Kidney tubule cell (primary cell): Measurements from ENCODE around the gene DRGX.

Experiments used
- DNase-seq: peaks from one replicate; pipeline ENCODE4 v3.0.0-alpha.2; 2018; ENCODE audit warnings: low spot score

DRGX gene

GRCh38 chr10:49318755-49319154 is 77.1 kb downstream of the DRGX start:
- DNase-seq = no peak

DNA sequence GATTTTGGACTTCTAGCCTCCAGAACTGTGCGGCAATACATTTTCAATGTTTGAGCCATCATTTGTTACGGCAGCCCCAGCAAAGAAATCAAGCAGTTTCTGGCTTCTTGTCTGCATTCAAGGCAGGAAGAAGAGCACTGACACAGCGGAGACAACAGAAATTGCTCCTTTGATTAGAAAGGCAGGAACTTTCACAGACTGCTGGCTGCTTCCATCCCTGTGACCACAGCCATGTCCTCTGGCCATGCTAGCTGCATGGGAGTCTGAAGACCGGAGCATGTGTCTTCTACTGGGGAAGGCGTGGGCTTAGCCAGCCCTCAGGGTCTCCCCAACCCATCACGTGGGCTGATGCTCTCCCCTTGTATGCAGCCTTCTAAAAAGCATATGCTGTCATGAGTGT is 77.9 kb downstream of the DRGX start:
- no peak for DNase-seq

GRCh38 chr10:49314806-49315205 is 81.1 kb downstream of the DRGX start:
- DNase-seq = no peak
